ENCODE results near the gene PRKRA.

- TF ChIP-seq CTCF (IDR thresholded peaks at IDR 0.05) (no peak), POLR2AphosphoS5 (IDR thresholded peaks at IDR 0.05) (no peak), POLR2A (IDR thresholded peaks at IDR 0.05) (no peak)
Observed at GRCh38 chr2:178425255-178425827, 25.6 kb downstream of the PRKRA start.

Data from breast epithelium (tissue), 3 donors.